Measurements from ENCODE around the gene EFS. TPM values are rescaled to one million over a fixed set of nuclear protein-coding genes. Genes with fewer than 3 reads are reported as not detected.

Gene EFS
- polyA plus RNA-seq, 1 donor from 2014 or later, result not detected

DNA sequence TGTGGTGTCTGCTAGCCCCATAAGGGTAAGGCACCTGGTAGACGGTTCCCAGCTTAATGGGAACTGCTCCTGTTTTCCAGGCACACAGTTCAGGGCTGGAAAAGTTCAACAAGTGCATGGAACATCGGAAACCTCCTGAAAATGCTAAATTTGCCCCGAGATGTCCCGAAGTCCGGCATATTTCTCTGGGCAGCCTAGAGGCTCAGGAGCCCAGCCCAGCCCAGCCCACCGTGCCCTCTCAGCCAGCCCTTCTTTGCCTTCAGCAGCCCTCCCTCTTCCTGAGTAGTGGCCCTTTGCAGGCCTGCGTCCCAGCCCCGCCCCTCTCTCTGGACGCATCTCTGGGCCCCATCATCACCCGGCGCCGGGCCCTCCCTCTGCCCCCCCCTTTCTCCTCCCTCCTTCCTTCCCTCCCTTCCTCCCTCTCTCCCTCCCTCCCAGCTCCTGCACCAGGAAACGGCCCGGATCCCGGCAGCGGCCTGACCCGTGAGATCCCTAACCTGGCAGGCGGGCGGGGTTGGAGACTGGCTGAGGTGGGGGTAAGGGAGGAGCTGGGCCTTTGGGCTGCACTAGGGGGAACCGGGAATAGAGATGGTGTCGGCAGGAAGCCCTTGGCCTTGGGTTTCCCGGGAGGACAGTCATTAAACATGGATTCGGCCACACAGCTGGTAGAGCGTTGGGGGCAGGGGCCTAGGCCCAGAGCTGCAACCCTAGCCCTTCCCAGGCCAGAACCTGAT lies 58.4 kb downstream of the EFS start, which contains the start of gene BCL2L2:
Gene BCL2L2, plus strand, starts transcription at position 422 of the 734 bp plus-strand sequence. CDS start 935 bp downstream, outside the sequence.
- H3K27ac Mint-ChIP-seq, result peak within 1 kb of the TSS; percentile 71 to 93 (median 87)
- no peaks in the 10 kb centered on the region for H3K27me3 Mint-ChIP-seq
- no peaks in the 10 kb centered on the region for H3K9me3 Mint-ChIP-seq
- H3K36me3 Mint-ChIP-seq, result peaks cover 2% of the 10 kb centered on the region
- H3K4me3 Mint-ChIP-seq, result peak within 1 kb of the TSS; percentile 78 to 94 (median 91)
- peaks cover 16 to 25% (median 23%) of the 10 kb centered on the region in 3 donors for H3K4me1 Mint-ChIP-seq

Other genes with a start within 250 kb of the EFS start
- not detected for gene CEBPE, start 245.9 kb downstream of the EFS start, polyA plus RNA-seq
- 0.25 TPM for gene SLC7A8, start 181.5 kb downstream of the EFS start, polyA plus RNA-seq
- not detected for gene RNF212B, start 127.2 kb downstream of the EFS start, polyA plus RNA-seq
- gene HOMEZ, start 79.0 kb downstream of the EFS start, polyA plus RNA-seq, result 5.6 TPM
- 2.3 TPM for gene PPP1R3E, start 62.3 kb downstream of the EFS start, polyA plus RNA-seq
- gene BCL2L2, start 58.3 kb downstream of the EFS start, polyA plus RNA-seq, result 0.65 TPM
- 127 TPM for gene PABPN1, start 43.7 kb downstream of the EFS start, polyA plus RNA-seq
- 0.49 TPM for gene SLC22A17, start 12.3 kb downstream of the EFS start, polyA plus RNA-seq
- not detected for gene IL25, start 7.6 kb upstream of the EFS start, polyA plus RNA-seq
- gene CMTM5, start 11.9 kb upstream of the EFS start, polyA plus RNA-seq, result 0.80 TPM
- gene MYH6, start 43.1 kb upstream of the EFS start, polyA plus RNA-seq, result not detected
- gene MYH7, start 70.5 kb upstream of the EFS start, polyA plus RNA-seq, result not detected
- 74.1 TPM for gene NGDN, start 104.5 kb upstream of the EFS start, polyA plus RNA-seq
- gene ZFHX2, start 186.6 kb upstream of the EFS start, polyA plus RNA-seq, result 0.26 TPM
- 18.1 TPM for gene THTPA, start 191.1 kb upstream of the EFS start, polyA plus RNA-seq
- 119 TPM for gene AP1G2, start 202.6 kb upstream of the EFS start, polyA plus RNA-seq
- 0.15 TPM for gene JPH4, start 213.6 kb upstream of the EFS start, polyA plus RNA-seq